GM12892 (cell line): ENCODE data around the gene LCNL1. TPM values are rescaled to one million over a fixed set of nuclear protein-coding genes. Genes with fewer than 3 reads are reported as not detected.

Experiments
- DNase-seq: peaks from one replicate; pipeline ENCODE4 v3.0.0; 2011; ENCODE audit not compliant: insufficient read length
- FAIRE-seq: peaks from 2 replicates; lab custom pipeline; 2011; peaks lifted over from hg19 to GRCh38; lab: Jason Lieb, UNC
- POLR2A ChIP-seq: IDR thresholded peaks from 2 replicates; pipeline ENCODE4 v1.6.1; 2011; ENCODE audit warnings: low read depth, low read length, control low read depth
- POLR2AphosphoS5 ChIP-seq: IDR thresholded peaks from 2 replicates; pipeline ENCODE4 v1.6.1; 2011; ENCODE audit warnings: low read depth, low read length, control low read depth
- TAF1 ChIP-seq: IDR thresholded peaks from 2 replicates; pipeline ENCODE4 v1.6.1; 2011; ENCODE audit warnings: low read depth, mild to moderate bottlenecking, control low read depth, low read length, borderline replicate concordance
- polyA plus RNA-seq: library from polyadenylated mRNA; unstranded; fragments of >200 nt; gene quantifications from one replicate; pipeline ENCODE4 v1.2.1, GENCODE V29; 2012; ENCODE audit warnings: missing spikeins, inconsistent platforms; ENCODE audit not compliant: missing spikeins

The LCNL1 gene
- not detected for polyA plus RNA-seq

GRCh38 chr9:136982232-136983051, at the start of gene LCNL1:
TSS of gene LCNL1 (plus strand) at chr9:136982993. CDS start at chr9:136983587, 594 bp downstream.
- no peak for TF ChIP-seq TAF1
- TF ChIP-seq POLR2A, result no peak
- no peak for TF ChIP-seq POLR2AphosphoS5
- DNase-seq (no peak), FAIRE-seq (no peak)

GRCh38 chr9:136934277-136934676, 48.5 kb upstream of the LCNL1 start:
- DNase-seq (no peak), FAIRE-seq (no peak)
- TF ChIP-seq TAF1 (no peak), POLR2AphosphoS5 (no peak), POLR2A (no peak)

GRCh38 chr9:136935651-136936050, 47.1 kb upstream of the LCNL1 start:
- DNase-seq (no peak), FAIRE-seq (no peak)
- TF ChIP-seq TAF1, result no peak
- no peak for TF ChIP-seq POLR2AphosphoS5
- no peak for TF ChIP-seq POLR2A

- TF ChIP-seq TAF1 (no peak), POLR2A (no peak), POLR2AphosphoS5 (no peak)
- DNase-seq (no peak), FAIRE-seq (no peak)
These were observed 46.1 kb upstream of the LCNL1 start for GRCh38 chr9:136936645-136937170.

- no peak for DNase-seq
- no peak for FAIRE-seq
- no peak for TF ChIP-seq POLR2A
- no peak for TF ChIP-seq POLR2AphosphoS5
- TF ChIP-seq TAF1, result no peak
These were observed 45.4 kb upstream of the LCNL1 start for GRCh38 chr9:136937186-136938001.

GRCh38 chr9:136939431-136939995, 43.3 kb upstream of the LCNL1 start:
- DNase-seq (no peak), FAIRE-seq (no peak)
- TF ChIP-seq POLR2A (no peak), POLR2AphosphoS5 (no peak), TAF1 (no peak)

- no peak for TF ChIP-seq TAF1
- no peak for TF ChIP-seq POLR2A
- no peak for TF ChIP-seq POLR2AphosphoS5
- FAIRE-seq, result no peak
These were observed 42.7 kb upstream of the LCNL1 start for GRCh38 chr9:136939996-136940525.

GRCh38 chr9:136940526-136941230, 42.1 kb upstream of the LCNL1 start:
- TF ChIP-seq POLR2A (no peak), TAF1 (no peak), POLR2AphosphoS5 (no peak)
- FAIRE-seq (no peak), DNase-seq (no peak)

More at GRCh38 chr9:136939996-136940525, 42.7 kb upstream of the LCNL1 start:
- no peak for DNase-seq

GRCh38 chr9:136941231-136942111, 41.3 kb upstream of the LCNL1 start:
- DNase-seq (no peak), FAIRE-seq (no peak)
- TF ChIP-seq POLR2AphosphoS5, result no peak
- TF ChIP-seq TAF1, result no peak
- no peak for TF ChIP-seq POLR2A
